ENCODE measurements around the gene MTUS2. TPM values are rescaled to one million over a fixed set of nuclear protein-coding genes. Genes with fewer than 3 reads are reported as not detected.
A peak's percentile ranks its signal among the peaks of the same experiment; 100 is the strongest.

MTUS2 gene
- total RNA-seq, 1 experiment from 2014 or later = not detected

GRCh38 chr13:29429286-29429900 lies 609.3 kb downstream of the MTUS2 start:
- Histone ChIP-seq H3K9ac (ENCODE audit: low read length) (no peak overlapping the region), H3F3A (ENCODE audit: low read length, unreplicated experiment) (no peaks in the 10 kb centered on the region), H4K20me1 (ENCODE audit: low read length) (no peaks in the 10 kb centered on the region), H3K4me3 (ENCODE audit: low read length) (no peak overlapping the region), H2AFZ (ENCODE audit: low read length) (no peak overlapping the region), H3K4me1 (ENCODE audit: insufficient read depth, low read length) (no peaks in the 10 kb centered on the region), H3K9me2 (replicated peaks; ENCODE audit: low read length) (no peaks in the 10 kb centered on the region), H3K9me3 (ENCODE audit: low read length) (no peaks in the 10 kb centered on the region), H3K27ac (ENCODE audit: low read length) (no peak overlapping the region), H3K4me2 (ENCODE audit: low read length) (no peak overlapping the region), H3K36me3 (ENCODE audit: low read depth, low read length) (no peaks in the 10 kb centered on the region), H3K27me3 (ENCODE audit: low read length) (peaks cover 66% of the 10 kb centered on the region), H3K79me2 (ENCODE audit: low read length) (no peaks in the 10 kb centered on the region)
- POLR2A ChIA-PET (ENCODE audit: unreplicated experiment) = no interaction called here
- BruUV-seq (replicated peaks) = no TSS peak
- intact Hi-C loops (cut with micrococcal nuclease) = no loop called here
- TF ChIP-seq EZH2 (IDR thresholded peaks at IDR 0.05; ENCODE audit: low read length, unreplicated experiment) = no peak
- ATAC-seq (no peak), DNase-seq (no peak)
- CTCF ChIA-PET = no interaction called here

- no peaks in the 10 kb centered on the region for H3K36me3 ChIP-seq (ENCODE audit: low read depth, low read length)
- H3K79me2 ChIP-seq (ENCODE audit: low read length) = no peaks in the 10 kb centered on the region
- no peaks in the 10 kb centered on the region for H3K9me3 ChIP-seq (ENCODE audit: low read length)
- ChIA-PET POLR2A (ENCODE audit: unreplicated experiment) (no interaction called here), CTCF (no interaction called here)
- H4K20me1 ChIP-seq (ENCODE audit: low read length) = no peaks in the 10 kb centered on the region
- H3K9ac ChIP-seq (ENCODE audit: low read length) = no peak overlapping the region
- BruUV-seq (replicated peaks) = no TSS peak
- ATAC-seq = no peak
- intact Hi-C loops (cut with micrococcal nuclease) = no loop called here
- H3K4me1 ChIP-seq (ENCODE audit: insufficient read depth, low read length) = peaks cover 3% of the 10 kb centered on the region; the same call in 1 of the 2 replicates
- no peaks in the 10 kb centered on the region for H3K9me2 ChIP-seq (replicated peaks; ENCODE audit: low read length)
- H3K27me3 ChIP-seq (ENCODE audit: low read length) = peaks cover 34% of the 10 kb centered on the region
- no peak for DNase-seq
- no peak overlapping the region for H2AFZ ChIP-seq (ENCODE audit: low read length)
- no peak overlapping the region for H3K27ac ChIP-seq (ENCODE audit: low read length)
- no peaks in the 10 kb centered on the region for H3F3A ChIP-seq (ENCODE audit: low read length, unreplicated experiment)
- H3K4me3 ChIP-seq (ENCODE audit: low read length) = no peak overlapping the region
- TF ChIP-seq CTCF (conservative IDR thresholded peaks at IDR 0.05; ENCODE audit: low read depth, low read length) = no peak
- no peak for TF ChIP-seq EZH2 (IDR thresholded peaks at IDR 0.05; ENCODE audit: low read length, unreplicated experiment)
- no peak for TF ChIP-seq EZH2phosphoT487 (IDR thresholded peaks at IDR 0.05; ENCODE audit: borderline replicate concordance, low read length)
- no peak overlapping the region for H3K4me2 ChIP-seq (ENCODE audit: low read length)
Measured at GRCh38 chr13:29434217-29434945, 614.2 kb downstream of the MTUS2 start.

GRCh38 chr13:29435125-29435911 lies 615.2 kb downstream of the MTUS2 start:
- CTCF ChIA-PET = no interaction called here
- Histone ChIP-seq H3K9me3 (ENCODE audit: low read length) (no peaks in the 10 kb centered on the region), H3K4me1 (ENCODE audit: insufficient read depth, low read length) (peaks cover 3% of the 10 kb centered on the region; the same call in 1 of the 2 replicates), H3K27me3 (ENCODE audit: low read length) (peaks cover 34% of the 10 kb centered on the region), H3K36me3 (ENCODE audit: low read depth, low read length) (no peaks in the 10 kb centered on the region), H3K4me2 (ENCODE audit: low read length) (no peak overlapping the region), H3K9me2 (replicated peaks; ENCODE audit: low read length) (no peaks in the 10 kb centered on the region), H2AFZ (ENCODE audit: low read length) (no peak overlapping the region), H3K4me3 (ENCODE audit: low read length) (no peak overlapping the region), H4K20me1 (ENCODE audit: low read length) (no peaks in the 10 kb centered on the region), H3K79me2 (ENCODE audit: low read length) (no peaks in the 10 kb centered on the region), H3K27ac (ENCODE audit: low read length) (no peak overlapping the region), H3F3A (ENCODE audit: low read length, unreplicated experiment) (no peaks in the 10 kb centered on the region), H3K9ac (ENCODE audit: low read length) (no peak overlapping the region)
- ATAC-seq (no peak), DNase-seq (peak; percentile 16)
- no TSS peak for BruUV-seq (replicated peaks)
- TF ChIP-seq CTCF (conservative IDR thresholded peaks at IDR 0.05; ENCODE audit: low read depth, low read length) = no peak
- no peak for TF ChIP-seq EZH2phosphoT487 (IDR thresholded peaks at IDR 0.05; ENCODE audit: borderline replicate concordance, low read length)
- no peak for TF ChIP-seq EZH2 (IDR thresholded peaks at IDR 0.05; ENCODE audit: low read length, unreplicated experiment)
- intact Hi-C loops (cut with micrococcal nuclease) = no loop called here
- POLR2A ChIA-PET (ENCODE audit: unreplicated experiment) = no interaction called here
